Measurements from ENCODE around the gene ERICH2.

Gene ERICH2

GRCh38 chr2:170763232-170763631 is 6.9 kb upstream of the ERICH2 start:
- DNase-seq (ENCODE audit: low read depth) = no peak

GRCh38 chr2:170764880-170765261 is 5.3 kb upstream of the ERICH2 start:
- DNase-seq (ENCODE audit: low read depth) = no peak

- DNase-seq (ENCODE audit: low read depth) = no peak
These were observed 3.5 kb upstream of the ERICH2 start for GRCh38 chr2:170766693-170767092.

GRCh38 chr2:170770606-170771420 is 635 bp downstream of the ERICH2 start:
- DNase-seq (ENCODE audit: low read depth) = peak; percentile 55

- no peak for DNase-seq (ENCODE audit: low read depth)
These were observed 1.3 kb downstream of the ERICH2 start for GRCh38 chr2:170771421-170771937.

GRCh38 chr2:170772295-170772694 is 2.1 kb downstream of the ERICH2 start:
- DNase-seq (ENCODE audit: low read depth) = no peak

- DNase-seq (ENCODE audit: low read depth) = no peak
These were observed 3.9 kb downstream of the ERICH2 start for GRCh38 chr2:170774074-170774473.

- DNase-seq (ENCODE audit: low read depth) = no peak
These were observed 8.7 kb downstream of the ERICH2 start for GRCh38 chr2:170778900-170779299.

- no peak for DNase-seq (ENCODE audit: low read depth)
These were observed 9.1 kb downstream of the ERICH2 start for GRCh38 chr2:170779304-170779703.

- no peak for DNase-seq (ENCODE audit: low read depth)
These were observed 12.5 kb downstream of the ERICH2 start for GRCh38 chr2:170782673-170783072.

GRCh38 chr2:170783549-170783948 is 13.4 kb downstream of the ERICH2 start:
- DNase-seq (ENCODE audit: low read depth) = no peak

GRCh38 chr2:170798996-170799395 is 28.8 kb downstream of the ERICH2 start:
- no peak for DNase-seq (ENCODE audit: low read depth)

- DNase-seq (ENCODE audit: low read depth) = no peak
These were observed 36.4 kb downstream of the ERICH2 start for GRCh38 chr2:170806548-170806947.

- no peak for DNase-seq (ENCODE audit: low read depth)
These were observed 42.8 kb downstream of the ERICH2 start for GRCh38 chr2:170812710-170813600.

GRCh38 chr2:170813611-170814532 is 43.7 kb downstream of the ERICH2 start:
- no peak for DNase-seq (ENCODE audit: low read depth)

- DNase-seq (ENCODE audit: low read depth) = no peak
These were observed 44.5 kb downstream of the ERICH2 start for GRCh38 chr2:170814533-170815230.

- DNase-seq (ENCODE audit: low read depth) = no peak
These were observed 45.1 kb downstream of the ERICH2 start for GRCh38 chr2:170815311-170815710.

GRCh38 chr2:170815746-170816503 is 45.7 kb downstream of the ERICH2 start:
- no peak for DNase-seq (ENCODE audit: low read depth)

GRCh38 chr2:170816504-170817092 is 46.4 kb downstream of the ERICH2 start, which contains the start of gene GAD1:
Gene GAD1, plus strand, starts transcription at chr2:170816887. Its CDS starts 1,705 bp downstream, at chr2:170818592.
- peak; percentile 67 for DNase-seq (ENCODE audit: low read depth)

Data from CMK (cell line).